GM18519 (cell line): ENCODE data around the gene ETFA.

Source experiments
- ATAC-seq: cut with Tn5 transposase; IDR thresholded peaks from one replicate; pipeline ENCODE4 v1.9.1; 2021; ENCODE audit warnings: mild to moderate bottlenecking, moderate library complexity; ENCODE audit not compliant: unreplicated experiment, low FRiP score

The ETFA gene

DNA sequence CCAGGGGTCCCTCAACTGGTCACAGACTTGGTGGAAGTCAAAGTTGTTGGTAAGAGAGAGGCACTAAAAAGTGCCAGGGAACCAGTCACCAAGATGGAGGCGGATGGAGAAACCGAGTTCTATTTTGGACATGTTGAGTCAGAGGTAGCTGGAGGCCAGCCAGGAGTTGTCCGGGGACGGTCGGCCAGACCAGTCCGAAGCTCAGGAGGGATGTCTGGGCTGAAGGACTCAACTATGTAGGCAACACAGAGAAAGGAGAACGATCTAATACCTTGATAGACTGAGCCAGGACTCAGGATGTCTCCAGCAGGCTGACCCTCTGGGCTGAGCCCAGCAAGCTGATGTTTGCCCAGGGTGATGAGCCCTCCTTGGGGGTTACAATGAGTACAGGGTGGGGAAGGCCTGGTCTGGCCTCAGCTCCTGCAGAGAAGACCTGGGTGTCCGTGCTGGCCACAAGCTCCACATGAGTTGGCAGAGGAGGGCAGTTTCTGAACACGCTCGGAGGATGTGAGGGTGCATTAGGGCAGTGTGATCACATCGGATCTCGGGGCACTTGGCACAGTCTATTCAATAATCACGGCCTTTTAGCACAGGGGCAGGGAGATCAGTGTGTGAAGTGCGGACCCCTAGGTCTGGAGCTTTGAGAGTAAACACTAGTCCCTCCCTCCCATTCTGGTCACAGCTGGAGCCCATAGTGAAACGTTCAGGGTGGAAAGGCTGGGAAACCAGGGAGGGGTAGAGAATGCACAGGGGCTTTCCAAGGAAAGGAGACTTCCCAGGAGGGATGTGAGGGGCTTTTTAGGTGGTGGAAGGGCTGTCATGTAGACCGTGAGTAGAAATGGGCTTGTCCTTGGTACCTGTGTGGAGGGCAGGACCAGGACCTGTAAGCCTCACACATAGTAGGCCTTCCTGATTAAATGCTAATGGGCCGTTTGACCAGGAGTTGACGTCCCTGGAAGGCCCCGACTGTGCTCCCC lies 111.9 kb downstream of the ETFA start:
- no peak for ATAC-seq

- ATAC-seq = no peak
These were observed 112.7 kb downstream of the ETFA start for GRCh38 chr15:76198456-76199105.

GRCh38 chr15:76197703-76198455 lies 113.4 kb downstream of the ETFA start:
- no peak for ATAC-seq

- no peak for ATAC-seq
These were observed 114.7 kb downstream of the ETFA start for GRCh38 chr15:76196269-76197231.

DNA sequence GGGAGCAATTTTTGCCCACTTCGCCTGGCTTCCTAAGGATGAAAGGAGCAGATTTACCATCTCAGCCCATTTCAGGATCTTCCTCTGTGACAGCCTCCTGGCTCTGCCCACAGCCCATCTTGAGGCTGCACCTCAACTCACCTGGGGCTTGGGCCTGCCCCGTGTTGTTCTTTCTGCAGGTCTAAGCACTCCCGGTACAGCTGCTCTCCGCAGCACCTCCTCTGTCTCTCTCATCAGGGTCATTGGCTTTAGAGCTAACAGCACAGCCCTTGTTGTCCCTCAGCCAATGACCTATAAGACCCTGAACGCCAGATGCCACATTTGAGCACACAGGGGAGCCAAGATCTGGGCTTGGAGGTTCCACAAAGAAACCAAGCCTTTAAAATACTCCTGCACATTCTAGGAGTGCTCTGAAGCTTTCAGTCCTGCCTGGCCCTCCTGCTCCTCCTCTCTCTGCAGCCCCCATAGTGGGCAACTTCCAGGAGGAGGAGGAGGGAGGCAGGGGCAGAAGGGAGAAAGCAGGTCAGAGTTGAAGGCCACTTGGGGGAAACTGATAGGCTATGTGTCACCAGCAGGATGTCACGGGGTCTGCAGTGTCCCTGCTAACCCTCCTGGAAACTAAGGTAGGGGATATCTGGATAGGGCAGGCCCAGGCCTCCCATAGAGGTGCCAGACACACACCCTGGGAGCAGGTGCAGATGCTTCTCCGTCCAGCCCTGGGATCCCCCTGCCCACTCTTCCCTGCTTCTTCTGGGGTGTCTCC lies 115.6 kb downstream of the ETFA start:
- no peak for ATAC-seq

- no peak for ATAC-seq
These were observed 117.3 kb downstream of the ETFA start for GRCh38 chr15:76193934-76194333.

GRCh38 chr15:76192715-76193114 lies 118.6 kb downstream of the ETFA start:
- ATAC-seq = no peak

GRCh38 chr15:76191539-76192244 lies 119.6 kb downstream of the ETFA start:
- no peak for ATAC-seq

GRCh38 chr15:76190751-76191538 lies 120.3 kb downstream of the ETFA start:
- peak; percentile 39 for ATAC-seq

- no peak for ATAC-seq
These were observed 121.2 kb downstream of the ETFA start for GRCh38 chr15:76190070-76190564.

DNA sequence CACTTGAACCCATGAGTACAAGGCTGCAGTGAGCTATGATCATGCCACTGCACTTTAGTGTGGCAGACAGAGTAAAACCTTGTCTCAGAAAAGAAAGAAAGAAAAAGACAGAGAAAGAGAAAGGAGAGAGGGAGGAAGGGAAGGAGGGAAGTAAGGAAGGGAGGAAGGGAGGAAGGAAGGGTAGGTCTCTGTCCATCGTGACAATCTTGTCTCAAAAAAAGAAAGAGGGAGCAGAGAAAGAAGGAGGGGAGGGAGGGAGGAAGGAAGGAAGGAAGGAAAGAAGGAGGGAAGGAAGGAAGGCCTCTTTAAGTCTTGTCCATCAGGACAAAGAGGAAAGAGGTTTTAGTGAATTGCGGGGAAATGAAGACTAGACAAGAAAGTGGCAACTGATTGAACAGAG lies 122.2 kb downstream of the ETFA start:
- no peak for ATAC-seq

DNA sequence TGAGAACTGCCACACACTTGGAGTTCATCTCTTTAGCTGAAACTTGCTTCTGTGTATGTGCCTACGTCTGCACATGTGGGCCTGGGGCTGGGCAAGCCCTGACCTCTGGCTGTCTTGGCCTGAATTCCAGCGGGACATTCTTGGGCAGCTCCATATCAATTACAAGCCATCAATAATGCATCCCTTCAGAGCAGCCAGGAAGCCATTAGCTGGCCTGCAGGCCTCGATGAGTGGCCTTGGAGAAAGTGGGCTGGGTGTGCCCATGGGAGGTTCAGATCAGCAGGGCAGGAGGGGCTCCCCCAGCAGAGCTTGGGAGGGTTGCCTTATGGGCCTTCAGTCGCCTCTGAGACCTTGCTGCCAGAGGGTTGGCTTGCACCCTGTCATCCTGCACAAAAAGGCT lies 124.1 kb downstream of the ETFA start:
- no peak for ATAC-seq

DNA sequence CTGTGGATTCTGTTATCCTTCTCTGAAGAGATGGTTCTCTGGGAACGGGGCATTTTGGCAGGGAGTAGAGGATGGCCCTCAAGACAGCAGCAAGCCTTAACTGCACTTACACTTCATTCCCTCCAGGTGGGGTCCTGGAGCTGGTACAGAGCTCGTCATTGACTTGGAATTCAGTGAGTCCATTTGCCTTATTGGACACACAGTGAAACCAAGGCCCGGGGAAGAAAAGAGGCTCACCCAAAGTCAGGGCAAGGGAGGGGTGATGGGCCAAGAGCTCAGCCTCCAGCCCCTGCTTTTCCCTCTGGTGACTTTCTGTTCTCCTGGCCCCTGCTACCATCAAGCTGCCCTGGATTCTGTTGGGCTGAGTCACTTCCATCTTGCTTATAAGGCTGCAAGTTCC lies 125.6 kb downstream of the ETFA start:
- no peak for ATAC-seq

DNA sequence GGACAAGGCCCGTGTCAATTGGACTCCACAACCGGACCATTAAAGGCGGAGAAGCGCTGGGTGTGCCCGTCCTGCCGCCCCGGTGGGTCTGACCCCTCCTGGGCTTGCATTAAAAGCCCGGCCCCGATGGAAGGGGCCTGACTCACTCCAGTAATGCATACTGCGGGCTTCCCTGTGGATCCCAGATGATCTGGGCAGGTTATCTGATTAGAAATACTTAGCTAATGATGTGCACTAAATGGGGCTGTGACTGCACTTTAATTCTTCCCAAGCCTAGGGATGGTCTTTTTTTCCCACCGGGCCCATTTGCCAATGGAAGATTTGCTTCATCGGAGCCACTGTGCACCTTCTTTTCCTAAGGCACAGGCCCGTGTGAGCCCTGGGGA lies 126.6 kb downstream of the ETFA start:
- ATAC-seq = no peak

GRCh38 chr15:76183930-76184649 lies 127.2 kb downstream of the ETFA start:
- no peak for ATAC-seq

- peak; percentile 49 for ATAC-seq
These were observed 129.6 kb downstream of the ETFA start for GRCh38 chr15:76181705-76182107.

- no peak for ATAC-seq
These were observed 130.9 kb downstream of the ETFA start for GRCh38 chr15:76180321-76180720.
